NCI-H345 (cell line): ENCODE data around the gene PLEKHA7.
"Not testable (repeated sequence)": the region's sequence is repeated elsewhere in the genome, so short reads cannot be mapped to it uniquely, and the experiment has no call there.

ENCODE experiments used
- DNase-seq: peaks from one replicate; lab custom pipeline; 2025; lab: John Stamatoyannopoulos, UW

PLEKHA7 gene, protein sequence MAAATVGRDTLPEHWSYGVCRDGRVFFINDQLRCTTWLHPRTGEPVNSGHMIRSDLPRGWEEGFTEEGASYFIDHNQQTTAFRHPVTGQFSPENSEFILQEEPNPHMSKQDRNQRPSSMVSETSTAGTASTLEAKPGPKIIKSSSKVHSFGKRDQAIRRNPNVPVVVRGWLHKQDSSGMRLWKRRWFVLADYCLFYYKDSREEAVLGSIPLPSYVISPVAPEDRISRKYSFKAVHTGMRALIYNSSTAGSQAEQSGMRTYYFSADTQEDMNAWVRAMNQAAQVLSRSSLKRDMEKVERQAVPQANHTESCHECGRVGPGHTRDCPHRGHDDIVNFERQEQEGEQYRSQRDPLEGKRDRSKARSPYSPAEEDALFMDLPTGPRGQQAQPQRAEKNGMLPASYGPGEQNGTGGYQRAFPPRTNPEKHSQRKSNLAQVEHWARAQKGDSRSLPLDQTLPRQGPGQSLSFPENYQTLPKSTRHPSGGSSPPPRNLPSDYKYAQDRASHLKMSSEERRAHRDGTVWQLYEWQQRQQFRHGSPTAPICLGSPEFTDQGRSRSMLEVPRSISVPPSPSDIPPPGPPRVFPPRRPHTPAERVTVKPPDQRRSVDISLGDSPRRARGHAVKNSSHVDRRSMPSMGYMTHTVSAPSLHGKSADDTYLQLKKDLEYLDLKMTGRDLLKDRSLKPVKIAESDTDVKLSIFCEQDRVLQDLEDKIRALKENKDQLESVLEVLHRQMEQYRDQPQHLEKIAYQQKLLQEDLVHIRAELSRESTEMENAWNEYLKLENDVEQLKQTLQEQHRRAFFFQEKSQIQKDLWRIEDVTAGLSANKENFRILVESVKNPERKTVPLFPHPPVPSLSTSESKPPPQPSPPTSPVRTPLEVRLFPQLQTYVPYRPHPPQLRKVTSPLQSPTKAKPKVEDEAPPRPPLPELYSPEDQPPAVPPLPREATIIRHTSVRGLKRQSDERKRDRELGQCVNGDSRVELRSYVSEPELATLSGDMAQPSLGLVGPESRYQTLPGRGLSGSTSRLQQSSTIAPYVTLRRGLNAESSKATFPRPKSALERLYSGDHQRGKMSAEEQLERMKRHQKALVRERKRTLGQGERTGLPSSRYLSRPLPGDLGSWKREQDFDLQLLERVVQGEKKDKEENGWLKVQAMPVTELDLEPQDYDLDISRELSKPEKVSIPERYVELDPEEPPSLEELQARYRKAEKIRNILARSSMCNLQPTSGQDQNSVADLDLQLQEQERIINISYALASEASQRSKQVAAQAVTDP

DNA sequence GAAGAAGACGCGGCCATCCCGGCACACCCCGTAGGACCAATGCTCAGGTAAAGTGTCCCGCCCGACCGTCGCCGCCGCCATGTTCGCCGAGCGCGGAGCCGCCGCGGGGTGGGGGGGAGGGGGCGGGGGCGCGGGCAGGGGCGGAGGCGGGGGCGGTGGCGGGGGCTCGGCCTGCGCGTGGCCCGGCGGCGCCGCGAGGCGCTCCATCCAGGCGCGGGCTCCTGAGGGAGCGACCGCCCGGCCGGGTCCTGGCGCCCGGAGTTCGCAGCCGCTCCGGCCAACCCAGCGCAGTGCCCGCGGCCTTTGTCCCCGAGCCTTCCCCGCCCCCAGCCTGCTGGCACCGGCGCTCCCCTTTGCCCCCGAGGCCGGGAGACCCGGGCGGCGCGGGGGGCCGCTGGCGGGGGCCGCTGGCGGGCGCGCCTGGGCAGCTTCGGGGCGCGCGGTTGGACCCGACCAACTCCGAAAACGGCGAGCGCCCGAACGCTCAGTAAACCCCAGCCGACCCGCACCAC, at the start of gene PLEKHA7:
TSS of gene PLEKHA7 (minus strand) at position 94 of the 512 bp plus-strand sequence. CDS start at position 81, 13 bp downstream.
- DNase-seq = peak; percentile 35

DNA sequence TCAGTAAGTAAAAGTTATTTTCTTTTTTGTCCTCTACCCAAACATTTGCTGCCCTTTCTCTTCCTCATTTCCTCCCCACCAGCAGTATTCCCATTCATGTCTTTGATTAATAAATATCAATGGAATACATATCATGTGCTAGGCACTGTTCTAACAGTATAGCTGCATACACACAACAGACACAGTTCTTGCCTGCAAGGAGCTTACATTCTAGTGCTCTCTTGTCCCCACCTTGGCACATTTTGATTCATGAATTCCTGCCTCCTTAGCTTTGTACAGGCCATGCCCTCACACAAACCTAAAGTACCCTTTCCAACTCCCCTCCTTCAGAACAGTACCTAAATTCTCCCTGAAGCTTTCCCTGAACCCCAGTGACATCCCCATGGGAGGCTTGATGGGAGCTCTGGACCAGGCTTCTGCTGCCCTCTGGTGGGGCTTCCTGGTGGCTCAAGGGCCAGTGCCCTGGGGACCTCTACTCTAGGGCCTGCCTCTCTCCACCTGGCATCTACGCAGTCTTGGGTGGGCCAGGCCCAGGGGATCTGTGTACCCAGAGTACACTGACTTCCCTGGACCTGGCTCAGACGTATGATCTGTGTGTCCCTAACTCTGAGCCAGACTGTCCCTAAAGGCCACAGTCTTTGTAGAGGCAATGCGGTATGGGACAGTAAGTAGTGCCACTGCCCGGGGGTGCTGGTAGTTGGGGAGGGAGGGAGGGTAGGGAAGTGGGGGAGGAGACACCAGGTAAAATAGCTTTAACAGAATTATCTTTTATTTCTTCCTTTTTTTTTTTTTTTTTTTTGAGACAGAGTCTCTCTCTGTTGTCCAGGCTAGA, 49.2 kb upstream of the PLEKHA7 start:
- peak; percentile 31 for DNase-seq

DNA sequence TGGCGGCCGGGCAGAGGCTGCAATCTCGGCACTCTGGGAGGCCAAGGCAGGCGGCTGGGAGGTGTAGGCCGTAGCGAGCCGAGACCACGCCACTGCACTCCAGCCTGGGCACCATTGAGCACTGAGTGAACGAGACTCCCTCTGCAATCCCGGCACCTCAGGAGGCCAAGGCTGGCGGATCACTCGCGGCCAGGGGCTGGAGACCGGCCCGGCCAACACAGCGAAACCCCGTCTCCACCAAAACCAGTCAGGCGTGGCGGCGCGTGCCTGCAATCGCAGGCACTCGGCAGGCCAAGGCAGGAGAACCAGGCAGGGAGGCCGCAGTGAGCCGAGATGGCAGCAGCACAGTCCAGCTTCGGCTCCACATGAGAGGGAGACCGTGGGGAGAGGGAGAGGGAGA, 36.9 kb upstream of the PLEKHA7 start:
- DNase-seq = not testable (repeated sequence)

DNA sequence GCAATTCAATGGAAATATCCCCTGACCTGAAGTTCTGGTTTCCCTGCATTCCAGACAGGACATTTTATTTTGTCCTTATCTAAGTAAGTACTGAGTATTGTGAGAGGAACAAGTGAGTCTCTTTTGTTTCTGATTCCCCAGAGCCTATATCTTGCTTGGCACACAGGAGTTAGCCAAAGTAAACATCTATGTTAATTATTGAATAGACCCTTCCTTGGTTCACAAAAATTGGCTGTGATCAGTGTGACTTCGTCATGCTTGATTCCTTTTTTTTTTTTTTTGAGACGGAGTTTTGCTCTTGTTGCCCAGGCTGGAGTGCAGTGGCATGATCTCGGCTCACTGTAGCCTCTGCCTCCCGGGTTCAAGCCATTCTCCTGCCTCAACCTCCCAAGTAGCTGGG, 34.3 kb upstream of the PLEKHA7 start:
- DNase-seq = not testable (repeated sequence)

DNA sequence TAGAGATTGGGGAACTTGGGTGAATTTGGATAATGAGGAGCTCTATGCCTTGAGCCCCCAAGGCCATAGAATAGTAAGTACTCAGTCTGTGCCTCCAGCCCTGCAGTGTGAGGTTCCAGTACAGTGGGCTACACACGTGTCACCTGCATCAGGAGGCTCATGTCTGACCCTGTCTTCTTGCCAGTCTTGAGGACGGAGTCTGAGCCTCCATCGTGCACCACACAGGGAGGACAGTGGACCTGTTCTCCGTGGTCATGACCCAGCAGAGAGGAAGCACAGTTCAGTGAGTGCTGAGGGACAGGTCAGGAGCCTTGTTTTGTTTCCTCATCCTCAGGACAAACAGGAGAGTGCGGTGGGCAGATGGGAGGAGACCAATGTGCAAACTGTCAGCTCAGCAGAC, 32.5 kb upstream of the PLEKHA7 start:
- DNase-seq = no peak

DNA sequence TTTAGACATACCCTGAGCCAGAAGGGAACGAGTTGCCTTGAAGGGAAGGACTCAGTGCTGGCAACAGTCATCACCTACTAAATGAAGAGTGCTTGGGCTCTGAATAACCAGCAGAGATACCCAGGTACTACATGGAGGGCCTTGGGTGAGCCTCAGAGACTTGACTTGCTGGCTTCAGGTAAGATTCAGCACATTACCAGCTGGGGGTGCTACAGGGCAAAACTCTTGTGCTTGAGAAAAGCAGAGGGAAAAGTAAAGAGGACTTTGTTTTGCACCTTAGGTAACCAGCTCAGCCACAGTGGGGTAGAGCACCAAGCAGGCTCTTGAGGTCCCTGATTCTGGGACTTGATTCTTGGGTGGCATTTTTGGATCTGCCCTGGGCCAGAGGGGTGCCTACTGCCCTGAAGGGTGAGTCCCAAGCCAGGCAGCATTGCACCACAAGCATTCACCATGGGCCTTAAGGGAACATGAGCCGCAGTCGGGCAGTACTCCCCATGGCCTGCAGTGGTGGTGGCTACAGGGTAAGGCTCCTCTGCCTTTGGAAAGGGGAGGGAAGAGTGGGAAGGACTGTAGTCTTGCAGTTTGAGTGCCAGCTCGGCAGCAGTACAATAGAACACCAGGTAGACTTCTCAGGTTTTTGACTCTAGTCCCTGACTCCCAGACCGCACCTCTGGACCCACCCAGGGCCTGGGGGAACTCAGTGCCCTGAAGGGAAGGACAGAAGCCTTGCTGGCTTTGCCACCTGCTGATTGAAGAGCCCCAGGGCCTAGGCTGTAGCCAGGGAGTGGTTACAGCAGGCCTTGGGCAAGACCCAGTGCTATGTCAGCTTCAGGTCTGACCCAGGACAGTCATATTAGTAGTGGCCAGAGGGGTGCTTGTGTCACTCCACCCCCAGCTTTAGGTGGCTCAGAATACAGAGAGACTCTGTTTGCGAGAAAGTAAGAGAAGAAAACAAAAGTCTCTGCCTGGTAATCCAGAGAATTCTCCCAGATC, 22.7 kb upstream of the PLEKHA7 start:
- DNase-seq = no peak

DNA sequence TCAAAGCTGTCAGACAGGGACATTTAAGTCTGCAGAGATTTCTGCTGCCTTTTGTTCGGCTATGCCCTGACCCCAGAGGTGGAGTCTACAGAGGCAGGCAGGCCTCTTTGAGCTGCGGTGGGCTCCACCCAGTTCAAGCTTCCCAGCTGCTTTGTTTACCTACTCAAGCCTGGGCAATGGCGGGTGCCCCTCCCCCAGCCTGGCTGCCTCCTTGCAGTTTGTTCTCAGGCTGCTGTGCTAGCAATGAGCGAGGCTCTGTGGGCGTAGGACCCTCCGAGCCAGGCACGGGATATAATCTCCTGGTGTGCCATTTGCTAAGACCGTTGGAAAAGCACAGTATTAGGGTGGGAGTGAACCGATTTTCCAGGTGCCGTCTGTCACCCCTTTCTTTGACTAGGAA, 19.8 kb upstream of the PLEKHA7 start:
- not testable (repeated sequence) for DNase-seq

DNA sequence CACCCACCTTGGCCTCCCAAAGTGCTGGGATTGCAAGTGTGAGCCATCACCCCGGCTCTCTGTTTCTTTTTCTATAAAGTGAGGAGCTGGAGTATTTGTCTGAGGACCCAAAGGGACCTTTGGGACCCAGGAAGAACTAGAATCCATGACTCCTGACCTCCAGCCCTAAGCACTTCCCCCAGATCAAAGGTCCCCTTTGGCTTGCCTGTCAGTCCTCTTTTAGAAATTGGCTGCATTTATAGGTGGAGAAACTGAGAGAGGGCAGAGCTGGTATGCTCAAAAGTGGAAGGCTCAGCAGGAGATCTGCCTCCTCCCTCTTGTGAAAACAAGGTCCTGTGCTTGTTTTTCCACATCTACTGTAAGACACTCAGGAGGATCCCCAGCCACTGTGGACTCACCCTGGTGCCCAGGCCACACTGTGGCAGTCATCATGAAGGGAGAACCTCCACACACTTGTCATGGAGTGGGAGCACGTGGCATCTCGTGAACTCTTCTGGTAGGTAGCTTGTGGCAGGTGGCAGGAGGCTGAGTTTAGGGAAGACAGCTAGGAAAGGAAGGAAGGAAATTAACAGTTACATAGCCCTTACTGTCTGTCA, 12.4 kb upstream of the PLEKHA7 start:
- DNase-seq = no peak

DNA sequence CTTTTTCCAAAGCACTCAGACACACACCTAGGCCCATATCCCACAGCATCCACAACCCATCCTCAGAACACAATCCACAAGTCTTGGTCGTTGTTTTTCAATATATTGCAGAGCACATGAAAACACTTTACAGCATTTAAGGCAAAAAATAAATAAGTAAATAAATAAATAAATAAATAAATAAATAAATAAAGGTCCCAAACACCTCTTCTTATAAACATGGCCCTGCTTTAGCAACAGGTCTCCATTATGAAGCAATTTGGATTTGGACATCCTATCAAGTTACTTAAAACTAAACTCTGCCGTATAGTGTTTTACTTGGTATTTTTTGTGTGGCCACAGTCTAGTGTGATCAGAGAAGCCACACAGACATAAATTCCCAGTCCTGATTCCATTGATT, 10.7 kb upstream of the PLEKHA7 start:
- no peak for DNase-seq

DNA sequence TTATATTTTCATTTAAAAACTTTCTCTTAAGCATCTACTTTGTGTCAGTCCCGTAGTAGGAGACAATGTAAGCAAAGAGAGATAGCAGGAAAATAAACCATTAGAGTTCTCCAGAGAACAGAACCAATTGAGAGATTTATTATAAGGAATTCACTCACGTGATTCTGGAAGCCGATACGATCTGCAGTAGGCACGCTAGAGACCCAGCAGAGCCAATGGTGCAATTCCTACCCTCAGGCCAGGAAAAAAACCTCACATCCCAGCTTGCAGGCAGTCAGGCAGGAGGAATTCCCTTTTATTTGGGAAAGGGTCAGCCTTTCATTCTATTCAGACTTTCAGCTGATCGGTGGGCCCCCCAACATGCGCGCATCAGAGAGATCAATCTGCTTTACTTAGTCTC, 7.3 kb upstream of the PLEKHA7 start:
- no peak for DNase-seq

DNA sequence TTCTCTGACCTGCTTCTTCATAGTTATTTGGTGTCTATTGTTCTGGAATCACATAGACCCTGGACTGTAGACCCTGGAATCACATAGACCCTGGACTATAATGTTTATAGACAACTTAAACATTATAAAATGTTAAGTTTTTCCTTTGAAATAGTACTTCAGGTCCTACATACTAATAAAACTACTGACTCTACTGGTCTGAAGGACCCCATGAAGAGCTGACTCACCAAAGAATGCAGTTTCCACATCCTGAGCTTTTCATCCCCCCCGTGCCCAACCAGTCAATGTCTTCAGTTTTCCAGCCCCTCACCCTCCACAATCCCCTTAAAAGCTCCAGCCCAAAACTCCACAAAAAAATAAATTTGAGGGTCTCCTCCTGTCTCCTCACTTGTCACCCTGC, 6.6 kb upstream of the PLEKHA7 start:
- no peak for DNase-seq

DNA sequence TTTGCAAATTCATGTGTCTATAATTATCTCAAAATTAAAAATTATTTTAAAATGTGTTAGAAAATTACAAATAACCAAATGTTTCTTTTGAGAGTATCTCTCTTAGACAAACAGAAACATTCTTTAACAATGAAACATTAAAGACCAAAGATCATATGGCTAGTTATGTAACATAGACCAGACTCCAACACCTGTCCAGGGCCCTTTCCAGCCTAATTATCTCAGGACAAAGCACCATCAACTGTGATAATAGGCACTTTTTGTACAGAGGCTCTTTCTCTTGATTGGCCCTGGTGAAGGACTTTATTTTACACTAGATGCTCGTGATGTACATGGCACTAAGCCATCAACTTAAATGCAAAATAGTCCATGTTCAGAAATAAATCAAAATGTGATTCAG, 5.0 kb upstream of the PLEKHA7 start:
- no peak for DNase-seq

DNA sequence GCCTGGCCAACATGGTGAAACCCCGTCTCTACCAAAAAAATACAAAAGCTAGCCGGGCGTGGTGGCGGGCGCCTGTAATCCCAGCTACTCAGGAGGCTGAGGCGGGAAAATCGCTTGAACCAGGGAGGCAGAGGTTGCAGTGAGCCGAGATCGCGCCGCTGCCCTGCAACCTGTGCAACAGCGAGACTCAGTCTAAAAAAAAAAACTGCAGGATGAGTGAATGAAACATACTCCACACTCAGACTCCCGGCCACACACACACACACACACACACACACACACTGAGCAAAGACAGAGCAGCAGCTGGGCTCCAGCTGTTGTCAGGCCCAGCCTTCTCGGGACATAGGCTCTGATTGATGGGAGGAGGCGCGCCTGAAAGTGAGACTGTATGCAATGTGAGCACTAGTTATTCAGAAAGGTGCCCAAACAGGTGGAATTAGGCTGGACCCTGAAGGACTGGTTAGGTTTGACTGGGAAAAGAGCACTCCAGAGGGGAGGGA, 1.5 kb upstream of the PLEKHA7 start:
- DNase-seq = no peak

DNA sequence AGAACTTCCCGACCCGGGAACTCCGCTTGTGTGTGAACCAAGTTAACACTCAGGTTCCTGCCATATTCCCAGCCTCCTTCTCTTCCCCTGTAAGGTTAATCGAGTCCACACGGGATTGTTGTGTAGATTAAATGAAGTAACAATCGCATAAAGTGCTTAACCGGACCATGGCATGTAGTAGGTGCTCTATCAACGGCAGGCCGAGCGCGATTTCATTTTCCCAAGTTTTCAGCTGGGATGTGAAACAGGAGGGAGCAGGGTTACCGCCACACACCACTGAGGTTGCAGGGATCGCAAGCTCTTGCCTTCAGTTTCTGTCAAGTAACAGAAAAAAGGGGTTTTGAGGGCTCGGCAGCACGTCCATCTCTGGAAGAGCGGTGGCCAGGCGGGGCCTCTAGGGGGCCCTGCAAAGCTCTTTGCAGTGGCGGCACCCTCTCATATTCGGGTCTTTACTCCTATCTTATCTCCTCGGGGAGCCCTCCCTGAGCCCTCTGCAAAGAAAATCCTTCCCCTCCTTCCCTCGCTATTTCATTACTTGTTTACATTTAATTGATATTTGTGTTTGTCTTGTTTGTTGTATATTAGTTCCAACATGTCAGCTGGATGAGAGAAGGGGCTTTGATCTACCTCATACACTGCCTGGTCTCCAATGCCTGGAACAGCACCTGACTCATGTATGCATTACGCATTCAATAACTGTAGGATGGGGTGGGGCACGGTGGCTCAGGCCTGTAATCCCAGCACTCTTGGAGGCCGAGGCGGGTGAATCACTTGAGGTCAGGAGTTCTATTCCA, 816 bp upstream of the PLEKHA7 start:
- peak; percentile 55 for DNase-seq

DNA sequence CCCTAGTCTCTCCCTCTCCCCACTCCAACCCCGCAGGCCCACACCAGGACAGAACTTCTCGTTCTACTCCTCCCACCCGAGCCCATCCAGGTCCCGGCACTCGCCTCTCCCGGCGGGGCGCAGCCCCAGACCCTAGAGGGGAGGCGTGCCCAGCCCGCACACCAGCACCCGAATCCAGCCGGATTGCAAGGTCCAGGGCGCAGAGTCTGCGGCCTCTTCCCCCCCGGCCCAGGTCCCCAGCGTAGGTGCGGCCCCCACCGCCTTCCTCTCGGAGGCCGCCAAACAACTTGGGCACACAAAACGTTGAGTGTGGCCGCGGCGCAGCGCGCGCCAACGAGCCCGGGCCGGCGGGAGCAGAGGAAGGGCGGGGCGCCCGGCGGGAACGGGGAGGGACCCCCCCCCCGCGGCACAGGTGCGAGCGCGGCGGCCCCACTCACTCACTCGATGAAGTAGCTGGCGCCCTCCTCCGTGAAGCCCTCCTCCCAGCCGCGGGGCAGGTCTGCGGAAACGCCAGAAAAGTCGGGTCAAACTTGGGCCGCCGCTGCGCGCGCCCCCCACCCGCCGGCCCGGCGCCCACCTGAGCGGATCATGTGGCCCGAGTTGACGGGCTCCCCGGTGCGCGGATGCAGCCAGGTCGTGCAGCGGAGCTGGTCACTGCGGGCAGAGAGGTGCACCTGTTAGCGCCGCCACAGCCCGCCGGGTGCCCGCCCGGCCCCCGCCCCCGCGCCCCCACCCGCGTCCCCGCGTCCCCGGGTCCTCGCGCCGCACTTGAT, 480 bp downstream of the PLEKHA7 start:
- DNase-seq = peak; percentile 33

DNA sequence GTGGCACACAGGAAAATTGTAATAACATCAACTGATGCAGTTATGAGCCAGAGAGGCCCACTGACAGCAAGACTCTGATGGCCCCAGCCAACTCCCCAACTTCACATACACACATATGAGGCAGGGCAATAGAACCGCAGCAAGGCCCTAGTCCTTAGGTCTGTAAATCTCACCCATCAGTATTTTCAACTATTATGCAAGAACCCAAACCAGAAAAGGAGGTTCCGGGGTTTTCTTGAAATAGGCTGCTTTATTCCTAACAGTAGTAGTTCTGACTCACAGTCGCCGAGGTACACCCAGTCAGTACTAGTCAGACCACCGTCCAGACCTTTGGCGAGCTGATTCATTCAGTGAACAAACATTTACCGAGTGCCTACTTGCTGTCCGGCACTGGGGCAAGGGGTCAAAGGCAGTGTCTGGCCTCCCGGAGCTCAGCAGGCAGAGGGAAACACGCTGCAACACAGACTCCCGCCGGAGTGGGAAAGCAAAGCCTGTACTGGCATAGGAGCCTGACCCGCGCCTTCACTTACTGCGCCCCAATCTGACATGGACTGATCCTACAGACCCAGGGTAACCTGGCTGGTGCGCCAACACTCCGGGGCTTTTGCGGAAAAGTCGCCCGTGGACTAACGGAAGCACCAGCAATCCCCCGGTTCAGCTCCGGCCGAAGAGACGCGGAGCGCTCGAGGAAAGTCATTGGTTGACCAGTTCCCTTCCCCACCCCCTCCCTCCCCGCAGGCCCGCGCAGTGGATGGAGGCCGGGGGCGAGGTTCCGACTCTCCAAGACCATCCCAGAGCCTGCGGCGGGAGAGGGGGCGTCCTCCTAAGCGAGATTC, 1.3 kb downstream of the PLEKHA7 start:
- DNase-seq = no peak

DNA sequence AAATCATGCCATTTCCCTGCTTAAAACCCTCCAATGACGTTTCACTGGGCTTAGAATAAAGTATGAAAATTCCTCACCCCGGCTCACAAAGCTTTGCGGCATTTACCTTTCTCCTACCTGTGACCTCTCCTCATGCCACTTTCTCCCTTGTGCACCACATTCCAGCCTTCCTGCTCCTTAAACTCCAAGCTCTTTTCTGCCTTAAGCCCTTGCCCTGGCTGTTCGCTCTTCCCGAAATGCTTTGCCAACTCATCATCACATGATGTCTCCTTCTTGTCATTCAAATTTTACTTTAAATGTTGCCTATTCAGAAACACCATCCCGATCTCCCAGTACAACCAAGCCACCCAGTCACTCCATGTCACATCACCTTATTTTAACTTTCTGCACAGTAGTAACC, 2.0 kb downstream of the PLEKHA7 start:
- DNase-seq = no peak
